Measurements from ENCODE around the gene LTBP2. TPM values are rescaled to one million over a fixed set of nuclear protein-coding genes. Genes with fewer than 3 reads are reported as not detected.

Gene LTBP2
- total and polyA plus RNA-seq, 2 of the 8 experiments (the other 6 are each of a cell fraction or from before 2014, with no cell fraction given), result 0.48 to 0.89 TPM

DNA sequence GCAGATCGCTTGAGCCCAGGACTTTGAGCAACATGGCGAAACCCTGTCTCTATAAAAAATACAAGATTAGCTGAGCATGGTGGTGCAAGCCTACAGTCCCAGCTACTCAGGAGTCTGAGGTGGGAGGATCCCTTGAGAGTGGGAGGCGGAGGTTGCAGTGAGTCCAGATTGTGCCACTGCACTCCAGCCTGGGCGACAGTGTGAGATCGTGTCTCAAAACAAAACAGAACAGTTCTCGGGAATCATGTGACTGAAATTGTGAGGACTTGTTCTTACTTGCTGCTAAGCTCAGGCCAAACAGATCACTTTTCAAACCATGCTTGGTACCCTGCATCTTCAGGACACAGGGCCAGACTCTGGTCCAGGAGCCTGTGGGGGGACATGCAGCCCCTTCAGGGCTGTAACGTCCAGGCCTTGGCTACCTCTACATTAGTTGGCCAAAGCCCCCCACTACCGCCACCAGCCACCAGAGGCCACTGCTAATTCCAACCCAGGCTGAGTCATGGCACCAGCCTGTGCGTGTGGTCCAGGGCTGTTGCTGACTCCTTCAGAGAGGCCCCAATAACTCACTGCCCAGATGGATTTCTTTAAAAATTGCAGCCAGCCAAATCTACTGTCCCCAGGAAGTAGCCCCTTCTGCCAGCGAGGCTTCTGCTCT, 152.6 kb downstream of the LTBP2 start:
- H3K4ac ChIP-seq (replicated peaks; ENCODE audit: insufficient read length, low read depth, low read length), result no peak overlapping the region
- H2BK15ac ChIP-seq (ENCODE audit: low read length), result no peak overlapping the region
- H2BK120ac ChIP-seq (replicated peaks; ENCODE audit: low read depth, low read length), result no peak overlapping the region
- H2BK12ac ChIP-seq (ENCODE audit: low read depth, low read length), result peak overlapping the region; percentile 84; the same call in 1 of the 2 replicates
- H3K27me3 ChIP-seq (replicated peaks in 1 of 4; ENCODE audit: control insufficient read depth in 3 of 4, extremely low read depth in 1 of 4, insufficient read depth in 3 of 4, low read length in 3 of 4), result no peaks in the 10 kb centered on the region
- H3K79me1 ChIP-seq (ENCODE audit: low read depth, low read length), result no peaks in the 10 kb centered on the region
- H3K27ac ChIP-seq (ENCODE audit: low read depth, low read length), result no peak overlapping the region
- no peak overlapping the region for H3K18ac ChIP-seq (ENCODE audit: extremely low read depth, low read length)
- peaks cover 0 to 5% of the 10 kb centered on the region in 2 experiments; a peak in 3 of 4 replicates for H3K9me3 ChIP-seq (ENCODE audit: insufficient read depth in 2 of 2, low read depth in 1 of 2, low read length in 1 of 2)
- ChIA-PET POLR2A (ENCODE audit: partially characterized antibody) (interaction anchor here (1.2 to 1.6 kb wide), 4 partner anchors 12 to 157 kb away, joined by 3 to 4 read pairs (median 3); partner anchors contain the start of gene ABCD4), CTCF (ENCODE audit: partially characterized antibody) (interaction anchor here (0.6 to 18.2 kb wide), 39 partner anchors 9 to 603 kb away, joined by 3 to 181 read pairs (median 7); no protein-coding TSS in a partner anchor)
- no peak overlapping the region for H3K9ac ChIP-seq (replicated peaks in 1 of 4; ENCODE audit: extremely low read depth in 1 of 4, low read depth in 3 of 4, low read length in 3 of 4)
- WGBS, 2 experiments (ENCODE audit: extremely low coverage in 1 of 2, insufficient coverage in 1 of 2, insufficient read length in 1 of 2, insufficient replicate concordance in 2 of 2, low coverage in 1 of 2, low lambda C conversion rate in 2 of 2, missing lambda C conversion rate in 1 of 2), result 77% methylated on average over 10 of the region's 10 CpGs; no CpG with 5 or more reads in 1 of the 2 experiments
- no peak overlapping the region for H3K4me3 ChIP-seq (ENCODE audit: extremely low read depth in 1 of 4, insufficient read depth in 2 of 4, low read depth in 3 of 4, low read length in 4 of 4)
- H2AK5ac ChIP-seq (ENCODE audit: low read depth, low read length), result no peak overlapping the region
- H3K14ac ChIP-seq (ENCODE audit: insufficient read length), result no peak overlapping the region
- H4K20me1 ChIP-seq (replicated peaks in 1 of 2; ENCODE audit: control insufficient read depth in 1 of 2, insufficient read depth in 2 of 2, low read length in 2 of 2), result no peaks in the 10 kb centered on the region
- 0 out of 2 replicates have a peak overlapping the region, but pooled peaks have one; percentile 44 for H2BK5ac ChIP-seq (ENCODE audit: low read depth, low read length)
- H4K5ac ChIP-seq (ENCODE audit: insufficient read length, low read depth, low read length), result no peak overlapping the region
- H3K23ac ChIP-seq (ENCODE audit: insufficient read length), result no peak overlapping the region
- no peak overlapping the region for H2AFZ ChIP-seq (ENCODE audit: low read length)
- DNase-seq (ENCODE audit: low read depth in 1 of 2, low spot score in 2 of 2) (peak; percentile 33 to 84), FAIRE-seq (peak; percentile 89)
- H4K91ac ChIP-seq (replicated peaks; ENCODE audit: insufficient read length, low read length), result no peak overlapping the region
- H2BK20ac ChIP-seq (ENCODE audit: low read length), result no peak overlapping the region
- no peak overlapping the region for H4K8ac ChIP-seq (ENCODE audit: extremely low read depth, insufficient read depth, low read length)
- H3K56ac ChIP-seq (replicated peaks; ENCODE audit: insufficient read length, low read depth, low read length), result no peak overlapping the region
- H3K4me2 ChIP-seq (ENCODE audit: insufficient read depth in 1 of 2, low read depth in 2 of 2, low read length in 2 of 2), result no peak overlapping the region
- H3K79me2 ChIP-seq (ENCODE audit: control insufficient read depth in 1 of 2, insufficient read depth in 2 of 2, low read length in 2 of 2), result no peaks in the 10 kb centered on the region
- peaks cover 0 to 3% (median 2%) of the 10 kb centered on the region in 4 experiments; a peak in 5 of 7 replicates for H3K4me1 ChIP-seq (replicated peaks in 1 of 4; ENCODE audit: control insufficient read depth in 3 of 4, insufficient read depth in 4 of 4, low read length in 3 of 4)
- no peaks in the 10 kb centered on the region for H3K23me2 ChIP-seq (ENCODE audit: low read depth, low read length)
- 0 out of 8 replicates have a peak, but pooled peaks cover 0 to 4% (median 0%) of the 10 kb centered on the region in 4 experiments for H3K36me3 ChIP-seq (ENCODE audit: control insufficient read depth in 2 of 4, insufficient read depth in 4 of 4, low read length in 3 of 4)
- no peak for TF ChIP-seq GABPA (IDR thresholded peaks at IDR 0.05; ENCODE audit: borderline replicate concordance, insufficient read depth, low read length)
- TF ChIP-seq CHD2 (IDR thresholded peaks at IDR 0.05; ENCODE audit: low read length), result no peak
- no peak for TF ChIP-seq CHD1 (IDR thresholded peaks at IDR 0.05; ENCODE audit: low read depth, low read length)
- TF ChIP-seq BACH1 (IDR thresholded peaks at IDR 0.05; ENCODE audit: low read length), result peak; percentile 91
- TF ChIP-seq RBBP5 (IDR thresholded peaks at IDR 0.05; ENCODE audit: borderline replicate concordance, low read depth, low read length), result no peak
- TF ChIP-seq TCF12 (IDR thresholded peaks at IDR 0.05; ENCODE audit: low read depth, low read length), result no peak
- TF ChIP-seq CREB1 (IDR thresholded peaks at IDR 0.05), result no peak

All from H1 (cell line).